Trophoblast cell (in vitro differentiated cells and primary cell): ENCODE results near the gene RCL1.

Experiments
- DNase-seq, 2 donors: peaks; one replicate each; pipeline ENCODE4 v3.0.0-alpha.2; 2016
- H2AFZ ChIP-seq: 2 replicates; pipeline ENCODE4 v1.6.1; 2013; ENCODE audit warnings: low read length, moderate library complexity, mild to moderate bottlenecking; ENCODE audit not compliant: insufficient read depth, poor library complexity
- H2AK5ac ChIP-seq: 2 replicates; pipeline ENCODE4 v1.6.1; 2013; ENCODE audit warnings: mild to moderate bottlenecking, low read length
- H2BK120ac ChIP-seq: 2 replicates; pipeline ENCODE4 v1.6.1; 2013; ENCODE audit warnings: low read length, mild to moderate bottlenecking, moderate library complexity; ENCODE audit not compliant: insufficient read depth, poor library complexity
- H2BK12ac ChIP-seq: 2 replicates; pipeline ENCODE4 v1.6.1; 2013; ENCODE audit warnings: mild to moderate bottlenecking, low read length, moderate library complexity
- H2BK5ac ChIP-seq: 2 replicates; pipeline ENCODE4 v1.6.1; 2013; ENCODE audit warnings: low read length, low read depth, moderate library complexity, mild to moderate bottlenecking; ENCODE audit not compliant: poor library complexity
- H3K14ac ChIP-seq: 2 replicates; pipeline ENCODE4 v1.6.1; 2013; ENCODE audit warnings: mild to moderate bottlenecking, low read length
- H3K18ac ChIP-seq: 2 replicates; pipeline ENCODE4 v1.6.1; 2013; ENCODE audit warnings: mild to moderate bottlenecking, low read length
- H3K23ac ChIP-seq: 2 replicates; pipeline ENCODE4 v1.6.1; 2013; ENCODE audit warnings: low read length
- H3K27ac ChIP-seq: 2 replicates; pipeline ENCODE4 v1.5.1; 2013; ENCODE audit warnings: low read depth, mild to moderate bottlenecking, inconsistent platforms, low read length, moderate library complexity
- H3K27me3 ChIP-seq: 2 replicates; pipeline ENCODE4 v1.6.1; 2013; ENCODE audit warnings: inconsistent platforms, mild to moderate bottlenecking, low read length, moderate library complexity; ENCODE audit not compliant: insufficient read depth
- H3K36me3 ChIP-seq, 2 experiments: 1 replicate in 1 of 2; 2 replicates in 1 of 2; pipeline ENCODE4 v1.6.1; 2013; ENCODE audit warnings: low read length in 2 of 2, mild to moderate bottlenecking in 2 of 2, moderate library complexity in 1 of 2; ENCODE audit not compliant: insufficient read depth in 2 of 2, control insufficient read depth in 1 of 2
- H3K4ac ChIP-seq: 2 replicates; pipeline ENCODE4 v1.6.1; 2013; ENCODE audit warnings: low read depth, mild to moderate bottlenecking, low read length, moderate library complexity
- H3K4me1 ChIP-seq, 2 experiments: 1 replicate in 1 of 2; 2 replicates in 1 of 2; pipeline ENCODE4 v1.6.1; 2013; ENCODE audit warnings: low read length in 2 of 2, mild to moderate bottlenecking in 2 of 2, moderate library complexity in 1 of 2; ENCODE audit not compliant: insufficient read depth in 2 of 2, control insufficient read depth in 1 of 2
- H3K4me2 ChIP-seq: 2 replicates; pipeline ENCODE4 v1.6.1; 2013; ENCODE audit warnings: inconsistent platforms, mild to moderate bottlenecking, low read length, moderate library complexity
- H3K4me3 ChIP-seq: 2 replicates; pipeline ENCODE4 v1.5.1; 2013; ENCODE audit warnings: mild to moderate bottlenecking, low read depth, low read length, inconsistent platforms
- H3K79me1 ChIP-seq: one replicate; pipeline ENCODE4 v1.6.1; 2013; ENCODE audit warnings: low read length
- H3K79me2 ChIP-seq: 2 replicates; pipeline ENCODE4 v1.6.1; 2013; ENCODE audit warnings: low read length, mild to moderate bottlenecking; ENCODE audit not compliant: control insufficient read depth, insufficient read depth, poor library complexity
- H3K9ac ChIP-seq: 2 replicates; pipeline ENCODE4 v1.6.1; 2013; ENCODE audit warnings: mild to moderate bottlenecking, low read length
- H3K9me3 ChIP-seq: 2 replicates; pipeline ENCODE4 v1.6.1; 2013; ENCODE audit warnings: low read depth, mild to moderate bottlenecking, control low read depth, inconsistent platforms, low read length; ENCODE audit not compliant: insufficient read depth
- H4K12ac ChIP-seq: 2 replicates; pipeline ENCODE4 v1.6.1; 2013; ENCODE audit warnings: low read depth, mild to moderate bottlenecking, low read length, moderate library complexity
- H4K8ac ChIP-seq: 2 replicates; pipeline ENCODE4 v1.6.1; 2013; ENCODE audit warnings: low read depth, mild to moderate bottlenecking, low read length, moderate library complexity
- H4K91ac ChIP-seq: one replicate; pipeline ENCODE4 v1.6.1; 2013; ENCODE audit warnings: low read depth, mild to moderate bottlenecking, low read length, moderate library complexity
- WGBS: extraction: QIAGEN DNeasy Blood & Tissue Kit; methylation state at CpG from one replicate; pipeline ENCODE4 v1.1.7; 2013; ENCODE audit warnings: missing lambda C conversion rate; ENCODE audit not compliant: insufficient read length, insufficient coverage; ENCODE audit errors: extremely low coverage; 5-methylcytosine and 5-hydroxymethylcytosine counted together

The RCL1 gene

GRCh38 chr9:4803670-4804530 lies 11.2 kb downstream of the RCL1 start:
- H3K79me2 ChIP-seq = peaks cover 7% of the 10 kb centered on the region
- no peak overlapping the region for H3K14ac ChIP-seq
- no peak overlapping the region for H2AK5ac ChIP-seq
- no peak overlapping the region for H3K9ac ChIP-seq
- H3K79me1 ChIP-seq = no peaks in the 10 kb centered on the region
- H3K9me3 ChIP-seq = peaks cover 2% of the 10 kb centered on the region
- no peak for DNase-seq
- peaks cover 0 to 2% of the 10 kb centered on the region in 2 experiments for H3K36me3 ChIP-seq
- H3K4me2 ChIP-seq = no peak overlapping the region
- no peak overlapping the region for H3K4me3 ChIP-seq
- no peaks in the 10 kb centered on the region for H3K4me1 ChIP-seq
- H4K12ac ChIP-seq = no peak overlapping the region
- no peak overlapping the region for H2BK5ac ChIP-seq
- peak overlapping the region; percentile 20 for H3K4ac ChIP-seq
- no peak overlapping the region for H3K27ac ChIP-seq
- no peak overlapping the region for H3K23ac ChIP-seq
- no peak overlapping the region for H2BK12ac ChIP-seq
- H2AFZ ChIP-seq = no peak overlapping the region
- no CpG with 5 or more reads among the region's 27 CpGs for WGBS
- peak overlapping the region; percentile 23 for H3K18ac ChIP-seq
- H4K91ac ChIP-seq = no peak overlapping the region
- H2BK120ac ChIP-seq = no peak overlapping the region
- no peak overlapping the region for H4K8ac ChIP-seq
- no peaks in the 10 kb centered on the region for H3K27me3 ChIP-seq

GRCh38 chr9:4804531-4805016 lies 11.8 kb downstream of the RCL1 start:
- no peak overlapping the region for H3K9ac ChIP-seq
- no peak overlapping the region for H2BK120ac ChIP-seq
- no peak overlapping the region for H2AFZ ChIP-seq
- no peak overlapping the region for H2AK5ac ChIP-seq
- no peak for DNase-seq
- no peak overlapping the region for H3K4me2 ChIP-seq
- H3K4me1 ChIP-seq = no peaks in the 10 kb centered on the region
- H3K79me1 ChIP-seq = no peaks in the 10 kb centered on the region
- no peak overlapping the region for H4K8ac ChIP-seq
- H3K27me3 ChIP-seq = no peaks in the 10 kb centered on the region
- H3K18ac ChIP-seq = peak overlapping the region; percentile 51
- no peak overlapping the region for H3K23ac ChIP-seq
- WGBS = no CpG with 5 or more reads among the region's 28 CpGs
- no peak overlapping the region for H2BK12ac ChIP-seq
- H3K4ac ChIP-seq = peak overlapping the region; percentile 65
- H3K79me2 ChIP-seq = peaks cover 7% of the 10 kb centered on the region
- H3K27ac ChIP-seq = no peak overlapping the region
- H3K14ac ChIP-seq = no peak overlapping the region
- no peak overlapping the region for H3K4me3 ChIP-seq
- peaks cover 0 to 2% of the 10 kb centered on the region in 2 experiments for H3K36me3 ChIP-seq
- H4K91ac ChIP-seq = no peak overlapping the region
- H3K9me3 ChIP-seq = peaks cover 2% of the 10 kb centered on the region
- H4K12ac ChIP-seq = no peak overlapping the region
- no peak overlapping the region for H2BK5ac ChIP-seq

- H2AK5ac ChIP-seq = no peak overlapping the region
- H2BK12ac ChIP-seq = no peak overlapping the region
- no peaks in the 10 kb centered on the region for H3K27me3 ChIP-seq
- no peak overlapping the region for H4K12ac ChIP-seq
- H2AFZ ChIP-seq = no peak overlapping the region
- H3K18ac ChIP-seq = peak overlapping the region; percentile 80
- H3K4ac ChIP-seq = peak overlapping the region; percentile 10
- H2BK5ac ChIP-seq = no peak overlapping the region
- H3K9me3 ChIP-seq = peaks cover 2% of the 10 kb centered on the region
- no peaks in the 10 kb centered on the region for H3K79me1 ChIP-seq
- H3K4me1 ChIP-seq = no peaks in the 10 kb centered on the region
- WGBS = no CpG with 5 or more reads among the region's 3 CpGs
- H3K9ac ChIP-seq = peak overlapping the region; percentile 52
- H4K8ac ChIP-seq = no peak overlapping the region
- H3K27ac ChIP-seq = no peak overlapping the region
- H3K36me3 ChIP-seq = peaks cover 0 to 2% of the 10 kb centered on the region in 2 experiments
- no peak overlapping the region for H3K4me3 ChIP-seq
- H3K23ac ChIP-seq = no peak overlapping the region
- H4K91ac ChIP-seq = no peak overlapping the region
- H3K4me2 ChIP-seq = no peak overlapping the region
- peaks cover 7% of the 10 kb centered on the region for H3K79me2 ChIP-seq
- H2BK120ac ChIP-seq = no peak overlapping the region
- no peak overlapping the region for H3K14ac ChIP-seq
- peak in 1 of 2 donors; percentile 15 for DNase-seq
These were observed 12.6 kb downstream of the RCL1 start for GRCh38 chr9:4805191-4805918.

- Histone ChIP-seq H3K36me3 (no peaks in the 10 kb centered on the region), H3K18ac (no peak overlapping the region), H2AFZ (no peak overlapping the region), H3K79me2 (no peaks in the 10 kb centered on the region), H4K12ac (no peak overlapping the region), H3K9me3 (peaks cover under 1% of the 10 kb centered on the region), H2BK5ac (no peak overlapping the region), H3K27ac (no peak overlapping the region), H2AK5ac (no peak overlapping the region), H2BK120ac (no peak overlapping the region), H4K91ac (no peak overlapping the region), H3K4me2 (no peak overlapping the region), H3K23ac (no peak overlapping the region), H3K14ac (no peak overlapping the region), H3K9ac (no peak overlapping the region), H3K27me3 (no peaks in the 10 kb centered on the region), H3K4me3 (no peak overlapping the region), H3K4me1 (no peaks in the 10 kb centered on the region), H2BK12ac (no peak overlapping the region), H4K8ac (no peak overlapping the region), H3K79me1 (no peaks in the 10 kb centered on the region), H3K4ac (no peak overlapping the region)
- no CpG with 5 or more reads among the region's 1 CpG for whole genome bisulfite sequencing
- no peak for DNase-seq
These were observed 17.8 kb downstream of the RCL1 start for GRCh38 chr9:4810565-4810964.
